Adrenal gland (tissue), 12 donors: ENCODE measurements around the gene RPUSD3. TPM values are rescaled to one million over a fixed set of nuclear protein-coding genes. Genes with fewer than 3 reads are reported as not detected.

Experiments
- DNase-seq, 7 donors: peaks; one replicate each; pipeline ENCODE4 v3.0.0-alpha.2; 2019 to 2020
- H3K27ac ChIP-seq, 5 donors: fragments of 200-600 bp; sonication (generic) in 4 of 5; 1 replicate in 3 of 5; 2 replicates in 2 of 5; pipeline versions ENCODE4 v1.5.1 to v1.8.0; 2016 to 2020; ENCODE audit warnings: mild to moderate bottlenecking in 1 of 5
- H3K27me3 ChIP-seq: fragments of 200-600 bp; 2 replicates; pipeline ENCODE4 v1.8.0; 2021
- H3K36me3 ChIP-seq, 2 donors: fragments of 200-600 bp; replicated peaks in 1 of 2; 1 replicate in 1 of 2; 2 replicates in 1 of 2; pipeline versions ENCODE4 v1.5.1 to v1.8.0; 2018 to 2022
- H3K4me1 ChIP-seq, 2 donors: fragments of 200-600 bp; replicated peaks in 1 of 2; 1 replicate in 1 of 2; 2 replicates in 1 of 2; pipeline versions ENCODE4 v1.5.1 to v1.8.0; 2018 to 2021
- H3K4me3 ChIP-seq, 4 donors: fragments of 200-600 bp; sonication (generic) in 3 of 4; one replicate each; pipeline ENCODE4 v1.5.1; 2016 to 2018
- H3K9me3 ChIP-seq, 3 donors: fragments of 200-600 bp; sonication (generic) in 1 of 3; replicated peaks in 1 of 3; 1 replicate in 2 of 3; 2 replicates in 1 of 3; pipeline versions ENCODE4 v1.5.1 to v1.8.0; 2016 to 2021
- POLR2A ChIP-seq, 2 donors: fragments of 450-650 bp; IDR thresholded peaks; one replicate each; pipeline ENCODE4 v1.6.1; 2017; ENCODE audit warnings: antibody characterized with exemption in 2 of 2, mild to moderate bottlenecking in 2 of 2, moderate library complexity in 1 of 2
- whole genome bisulfite sequencing, 4 donors: extraction: QIAGEN DNeasy Blood & Tissue Kit in 2 of 4; methylation state at CpG; one replicate each; pipeline versions ENCODE4 v1.1.5 to v1.1.7; 2013 to 2017; 5-methylcytosine and 5-hydroxymethylcytosine counted together
- intact Hi-C, 2 donors: fragments of 100-400 bp; cut with DNase I; formaldehyde crosslinking; loops; one replicate each; pipeline versions ENCODE4 v1.14.1 to v1.15.0; 2022 to 2023
- polyA plus RNA-seq, 3 donors: library from polyadenylated mRNA; stranded (reverse); fragments of 200-250 nt in 2 of 3; fragments of 350-450 nt in 1 of 3; fragmentation: Illumina TruSeq in 1 of 3; extraction: RNeasy Lipid Tissue Mini Kit (QIAGEN cat#74804) in 1 of 3; gene quantifications; one replicate each; pipeline ENCODE4 v1.2.3, GENCODE V29; 2013 to 2014
- total RNA-seq, 9 donors: library from RNA; depleted of rRNA in 4 of 9; stranded (reverse); fragments of >200 nt in 4 of 9; fragments of 120-200 nt in 1 of 9; fragmentation: NEBNext Ultra II Directional in 1 of 9; extraction: Animal tissue kit (Norgen Biotek cat#: 25700) in 1 of 9; gene quantifications; one replicate each; pipeline versions ENCODE4 v1.1.0 to v1.2.4, GENCODE V29; 2013 to 2023
- TF ChIP-seq, protein P1 (sequence below), 6 experiments: fragments of 450-650 bp in 4 of 6; fragments of 200-600 bp in 2 of 6; sonication (generic) in 1 of 6; IDR thresholded peaks; 1 replicate in 5 of 6; 2 replicates in 1 of 6; pipeline versions ENCODE4 v1.5.1 to v1.8.0; 2016 to 2021; ENCODE audit warnings: antibody characterized with exemption in 6 of 6, mild to moderate bottlenecking in 2 of 6, moderate library complexity in 1 of 6
- donor health status: healthy with polysubstance abuse.
- donor health status: Bipolar disorder and iron deficiency.
- donor health status: DM: yes; HTN: yes; CAD: no.
- donor health status: DM: no; HTN: no; CAD: no.
- donor health status: DM: no; HTN: no; CAD: no.
- donor health status: DM: yes; HTN: yes; CAD: no.

Gene RPUSD3
- total and polyA plus RNA-seq, 12 donors = 21.5 to 116 (median 48.3) TPM

DNA sequence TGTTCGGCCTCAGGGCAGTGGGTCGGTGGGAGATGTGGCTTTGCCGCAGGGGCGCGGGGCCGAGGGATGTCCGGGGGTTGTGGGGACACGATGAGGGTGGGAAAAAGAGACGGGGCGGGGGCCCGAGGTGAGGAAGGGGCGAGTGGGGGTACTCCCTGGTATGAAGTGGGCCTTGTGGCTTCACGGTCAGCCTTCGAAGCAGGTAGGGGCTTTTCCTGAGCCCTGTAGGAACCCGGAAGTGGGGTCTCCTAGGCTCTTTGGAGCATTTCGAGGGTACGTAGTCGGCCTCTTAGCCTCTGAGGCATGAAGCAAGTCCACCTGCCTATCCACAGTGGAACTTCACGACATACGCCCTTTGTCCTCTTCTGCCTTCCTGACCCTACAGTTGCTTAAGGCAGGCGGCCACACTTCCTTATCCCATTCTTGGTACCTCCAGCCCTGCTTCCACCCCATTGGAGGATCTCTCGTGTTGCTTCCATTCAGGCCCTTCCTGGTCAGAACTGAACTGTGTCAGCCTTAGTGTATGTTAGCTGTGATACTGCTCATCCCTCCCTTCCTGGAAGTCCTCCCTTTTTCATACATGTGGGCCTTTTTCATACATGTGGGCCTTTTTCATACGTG is 50.5 kb downstream of the RPUSD3 start:
- H3K9me3 ChIP-seq = no peaks in the 10 kb centered on the region
- peak overlapping the region; percentile 88 to 97 (median 96) for H3K27ac ChIP-seq
- TF ChIP-seq, protein P1, sequence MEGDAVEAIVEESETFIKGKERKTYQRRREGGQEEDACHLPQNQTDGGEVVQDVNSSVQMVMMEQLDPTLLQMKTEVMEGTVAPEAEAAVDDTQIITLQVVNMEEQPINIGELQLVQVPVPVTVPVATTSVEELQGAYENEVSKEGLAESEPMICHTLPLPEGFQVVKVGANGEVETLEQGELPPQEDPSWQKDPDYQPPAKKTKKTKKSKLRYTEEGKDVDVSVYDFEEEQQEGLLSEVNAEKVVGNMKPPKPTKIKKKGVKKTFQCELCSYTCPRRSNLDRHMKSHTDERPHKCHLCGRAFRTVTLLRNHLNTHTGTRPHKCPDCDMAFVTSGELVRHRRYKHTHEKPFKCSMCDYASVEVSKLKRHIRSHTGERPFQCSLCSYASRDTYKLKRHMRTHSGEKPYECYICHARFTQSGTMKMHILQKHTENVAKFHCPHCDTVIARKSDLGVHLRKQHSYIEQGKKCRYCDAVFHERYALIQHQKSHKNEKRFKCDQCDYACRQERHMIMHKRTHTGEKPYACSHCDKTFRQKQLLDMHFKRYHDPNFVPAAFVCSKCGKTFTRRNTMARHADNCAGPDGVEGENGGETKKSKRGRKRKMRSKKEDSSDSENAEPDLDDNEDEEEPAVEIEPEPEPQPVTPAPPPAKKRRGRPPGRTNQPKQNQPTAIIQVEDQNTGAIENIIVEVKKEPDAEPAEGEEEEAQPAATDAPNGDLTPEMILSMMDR (IDR thresholded peaks at IDR 0.05) = no peak
- no peak for TF ChIP-seq POLR2A (IDR thresholded peaks at IDR 0.05)
- H3K27me3 ChIP-seq = no peaks in the 10 kb centered on the region
- intact Hi-C loops = no loop called here
- DNase-seq = peak in 4 of 7 donors; percentile 48 to 71 (median 49)
- peak overlapping the region; percentile 72 to 73 (median 72) for H3K4me3 ChIP-seq
- H3K36me3 ChIP-seq = peaks cover 0 to 28% of the 10 kb centered on the region in 2 donors
- WGBS, 4 donors = 0 to 1% (median 0%) methylated on average over 11 to 23 of the region's 23 CpGs
- H3K4me1 ChIP-seq = peaks cover 17 to 45% of the 10 kb centered on the region in 2 donors

DNA sequence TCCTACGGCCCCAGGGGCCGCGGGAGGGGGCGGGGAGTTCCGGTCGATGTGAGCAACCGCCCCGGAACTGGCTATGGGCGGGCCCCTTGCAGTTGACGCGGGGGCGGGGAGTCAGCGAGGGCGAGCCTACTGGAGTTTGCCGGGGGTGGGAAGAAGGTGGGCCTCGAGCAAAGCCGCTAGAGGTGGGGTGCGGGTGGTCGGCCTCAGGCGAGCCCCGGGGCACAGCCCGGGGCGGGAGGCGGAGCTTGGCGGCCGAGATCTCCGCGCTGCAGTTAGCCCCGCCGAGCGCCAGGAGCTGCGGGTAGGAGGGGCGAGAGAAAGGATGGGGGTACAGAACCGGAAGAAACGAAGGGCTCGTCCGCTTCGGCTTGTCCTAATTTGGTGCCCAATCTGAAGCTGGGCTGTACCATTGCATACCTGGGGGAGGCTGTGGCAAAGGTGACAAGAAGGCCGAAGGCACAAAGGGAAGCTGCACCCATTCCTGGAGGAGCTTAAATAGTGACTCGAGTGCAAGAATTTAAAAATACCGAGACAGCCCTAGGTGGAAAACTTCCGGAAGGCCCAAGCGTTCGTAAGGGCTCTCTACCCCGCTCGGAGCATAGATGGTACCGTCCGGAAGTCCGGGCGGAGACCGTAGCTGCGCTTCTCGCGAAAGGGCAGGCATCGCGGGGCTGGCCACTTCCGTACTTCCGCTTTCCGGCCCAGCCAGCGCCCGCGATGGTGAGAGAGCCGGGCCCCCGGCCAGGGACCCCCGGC is 51.2 kb downstream of the RPUSD3 start, which contains the start of the genes ARPC4 and TADA3:
TSS of gene ARPC4 (plus strand) at position 678 of the 756 bp plus-strand sequence. CDS start at position 718, 40 bp downstream.
TSS of gene TADA3 (minus strand) at position 69 of the 756 bp plus-strand sequence. CDS start 1,007 bp downstream, outside the sequence.
- Histone ChIP-seq H3K4me3 (peak within 1 kb of the TSS; percentile 72 to 80 (median 72)), H3K4me1 (peaks cover 22 to 50% of the 10 kb centered on the region in 2 donors), H3K9me3 (no peaks in the 10 kb centered on the region), H3K36me3 (peaks cover 0 to 21% of the 10 kb centered on the region in 2 donors), H3K27me3 (no peaks in the 10 kb centered on the region), H3K27ac (peak within 1 kb of the TSS; percentile 88 to 97 (median 96))
- intact Hi-C loops = no loop called here
- DNase-seq = peak; percentile 90 to 95 (median 93)
- 1 to 2% (median 1%) methylated on average over 14 to 65 of the region's 65 CpGs for WGBS, 4 donors
- TF ChIP-seq, protein P1 (IDR thresholded peaks at IDR 0.05) = peak in 4 of 6 experiments; percentile 15 to 35 (median 26)
- TF ChIP-seq POLR2A (IDR thresholded peaks at IDR 0.05) = peak; percentile 56

DNA sequence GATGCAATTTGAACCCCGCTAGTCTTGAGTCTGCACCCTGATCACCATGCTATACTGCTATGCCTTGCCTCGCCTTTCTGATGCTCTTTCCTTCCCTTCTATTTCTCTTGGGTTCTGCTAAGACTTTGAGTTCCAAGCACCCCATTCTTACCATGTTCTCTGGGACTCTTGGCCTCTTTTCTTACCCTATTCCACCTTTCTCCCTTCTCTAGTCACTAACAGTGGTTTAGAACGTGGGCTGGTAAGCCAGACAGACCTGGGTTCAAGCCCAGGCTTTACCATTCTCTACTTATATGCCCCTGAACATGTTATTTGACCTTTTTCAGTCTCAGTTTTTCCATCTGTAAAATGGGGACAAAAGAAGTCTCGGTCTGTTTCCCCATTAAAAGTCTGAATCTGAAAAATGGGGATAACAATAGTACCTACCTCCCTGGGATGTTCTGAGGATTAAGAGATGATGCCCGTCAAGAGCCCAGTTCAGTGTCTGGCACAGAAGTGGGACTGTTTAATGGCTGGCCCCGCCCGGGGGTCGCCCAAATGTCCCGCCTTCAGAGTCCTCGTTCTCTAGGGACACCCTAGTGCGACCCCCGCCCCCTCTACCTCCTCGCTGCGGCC is 51.9 kb downstream of the RPUSD3 start:
- H3K4me3 ChIP-seq = peak overlapping the region; percentile 72 to 80 (median 72)
- no peaks in the 10 kb centered on the region for H3K9me3 ChIP-seq
- H3K27me3 ChIP-seq = no peaks in the 10 kb centered on the region
- peak overlapping the region; percentile 88 to 97 (median 96) for H3K27ac ChIP-seq
- H3K4me1 ChIP-seq = peaks cover 29 to 57% of the 10 kb centered on the region in 2 donors
- DNase-seq = no peak
- 16 to 25% (median 18%) methylated on average over 10 to 14 of the region's 14 CpGs for WGBS, 4 donors
- intact Hi-C loops = no loop called here
- H3K36me3 ChIP-seq = peaks cover 0 to 17% of the 10 kb centered on the region in 2 donors
- TF ChIP-seq POLR2A (IDR thresholded peaks at IDR 0.05) = no peak
- TF ChIP-seq, protein P1 (IDR thresholded peaks at IDR 0.05) = no peak

DNA sequence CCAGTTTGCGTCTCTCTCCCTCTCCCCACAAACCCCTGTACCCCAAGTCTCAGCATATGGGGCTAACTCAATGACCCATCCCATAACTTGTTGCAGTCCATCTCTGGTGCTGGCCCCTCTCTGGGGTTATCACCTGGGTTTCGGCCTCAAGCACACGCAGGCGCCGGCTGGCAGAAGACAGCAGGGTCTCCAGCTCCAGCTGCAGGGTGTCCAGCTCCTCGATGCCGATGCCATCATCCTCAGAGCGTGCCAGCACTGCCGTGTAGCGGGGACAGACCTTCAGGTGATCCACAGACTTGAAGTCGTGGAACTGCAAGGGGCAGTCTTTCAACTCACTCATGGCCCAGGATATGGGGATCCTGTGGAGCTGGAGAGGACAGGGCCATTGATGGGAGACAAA is 52.7 kb downstream of the RPUSD3 start:
- Histone ChIP-seq H3K4me1 (peaks cover 36 to 61% of the 10 kb centered on the region in 2 donors), H3K9me3 (no peaks in the 10 kb centered on the region), H3K4me3 (no peak overlapping the region), H3K36me3 (peaks cover 0 to 21% of the 10 kb centered on the region in 2 donors), H3K27me3 (no peaks in the 10 kb centered on the region), H3K27ac (peak overlapping the region in 3 of 5 donors; percentile 89 to 97 (median 96))
- intact Hi-C loops = no loop called here
- TF ChIP-seq, protein P1 (IDR thresholded peaks at IDR 0.05) = no peak
- no peak for TF ChIP-seq POLR2A (IDR thresholded peaks at IDR 0.05)
- 79 to 97% (median 85%) methylated on average over 8 to 11 of the region's 11 CpGs for WGBS, 4 donors
- no peak for DNase-seq
